K562 (cell line): ENCODE data around the gene SFXN3. TPM values are rescaled to one million over a fixed set of nuclear protein-coding genes. Genes with fewer than 3 reads are reported as not detected.

ENCODE experiments used
- PRMT5 ChIP-seq: sonication (generic); formaldehyde crosslinking; IDR thresholded peaks from 2 replicates; pipeline ENCODE4 v1.5.0; 2020; ENCODE audit warnings: missing genetic modification reagents
- TRIM28 ChIP-seq: fragments of 450-650 bp; IDR thresholded peaks from 2 replicates; pipeline ENCODE4 v1.6.1; 2017
- YY1 ChIP-seq, 3 experiments: IDR thresholded peaks; 2 replicates each; pipeline ENCODE4 v1.6.1; 2011; ENCODE audit warnings: low read length in 2 of 3, mild to moderate bottlenecking in 2 of 3, moderate library complexity in 2 of 3, borderline replicate concordance in 1 of 3, control low read depth in 1 of 3, low read depth in 1 of 3; ENCODE audit not compliant: insufficient read depth in 3 of 3, insufficient replicate concordance in 2 of 3, control insufficient read depth in 1 of 3, insufficient read length in 1 of 3; ENCODE audit errors: extremely low read depth in 1 of 3
- polyA plus RNA-seq, 8 experiments: library from polyadenylated mRNA; depleted of rRNA in 4 of 8; stranded (reverse) in 5 of 8; unstranded in 3 of 8; fragments of >200 nt; fragmentation: Nextera tagmentation in 2 of 8; fragmentation: Illumina TruSeq in 1 of 8; extraction: Ambion mirVana in 2 of 8; extraction: Trizol in 1 of 8; gene quantifications; 2 replicates each; pipeline versions ENCODE4 v1.2.1 to v1.2.3, GENCODE V29; 2011 to 2014; ENCODE audit warnings: inconsistent platforms in 1 of 8, missing spikeins in 1 of 8
- total RNA-seq, 7 experiments: library from RNA; depleted of rRNA in 6 of 7; stranded (reverse); fragments of >200 nt in 6 of 7; fragmentation: Illumina TruSeq in 2 of 7; extraction: Trizol in 2 of 7; gene quantifications; 2 replicates each; pipeline versions ENCODE4 v1.2.1 to v1.2.3, GENCODE V29; 2011 to 2021; ENCODE audit warnings: low replicate concordance in 1 of 7
- TF ChIP-seq, protein P1 (sequence below): fragments of 450-650 bp; IDR thresholded peaks from 2 replicates; pipeline ENCODE4 v1.6.1; 2016; ENCODE audit warnings: mild to moderate bottlenecking, moderate library complexity

Gene SFXN3
- total and polyA plus RNA-seq, 9 of the 15 experiments (the other 6 are each of a cell fraction or from before 2014, with no cell fraction given): 0.24 to 4.6 (median 0.86) TPM

DNA sequence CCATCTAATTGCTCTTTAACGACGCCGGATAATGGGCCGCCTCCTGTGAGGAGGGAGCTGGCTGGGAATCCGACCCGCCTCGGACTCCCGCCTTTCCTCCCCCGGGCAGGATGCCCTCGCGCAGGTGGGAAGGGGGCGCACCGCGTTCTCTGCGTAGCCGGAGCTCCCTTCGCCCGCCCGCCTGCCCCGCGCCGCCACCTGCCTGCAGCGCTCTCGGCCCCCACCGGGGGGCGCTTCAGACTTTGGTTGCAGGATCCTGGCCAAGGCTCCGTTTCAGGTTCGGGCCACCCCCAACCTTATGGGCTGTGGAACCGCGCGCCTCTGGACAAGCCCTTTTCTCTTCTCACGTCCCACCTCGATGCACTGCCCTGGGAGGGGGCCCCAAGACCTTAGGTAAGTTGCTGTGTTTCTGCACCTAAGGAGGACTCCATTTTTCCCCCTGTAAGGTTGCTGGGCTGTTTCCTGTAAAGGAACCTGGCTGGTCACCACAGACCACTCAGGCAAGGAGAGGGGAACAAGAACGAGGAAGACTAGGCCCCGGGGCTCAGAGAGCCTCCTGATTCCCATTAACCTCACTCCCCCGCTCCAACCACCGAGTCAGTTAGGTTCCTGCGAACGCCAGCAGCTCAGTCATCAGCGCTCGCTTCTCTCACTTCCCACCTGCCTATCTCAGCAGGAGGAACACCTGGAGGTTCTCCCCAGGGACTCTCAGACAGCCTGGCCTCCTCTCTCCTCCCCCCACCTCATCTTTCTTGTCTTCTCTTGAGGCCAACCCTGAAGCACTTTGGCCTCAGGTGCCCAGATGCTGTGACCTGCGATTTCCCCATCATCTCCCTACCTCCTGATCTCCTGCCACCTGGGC lies 19.4 kb downstream of the SFXN3 start (continued):
- TF ChIP-seq, protein P1, sequence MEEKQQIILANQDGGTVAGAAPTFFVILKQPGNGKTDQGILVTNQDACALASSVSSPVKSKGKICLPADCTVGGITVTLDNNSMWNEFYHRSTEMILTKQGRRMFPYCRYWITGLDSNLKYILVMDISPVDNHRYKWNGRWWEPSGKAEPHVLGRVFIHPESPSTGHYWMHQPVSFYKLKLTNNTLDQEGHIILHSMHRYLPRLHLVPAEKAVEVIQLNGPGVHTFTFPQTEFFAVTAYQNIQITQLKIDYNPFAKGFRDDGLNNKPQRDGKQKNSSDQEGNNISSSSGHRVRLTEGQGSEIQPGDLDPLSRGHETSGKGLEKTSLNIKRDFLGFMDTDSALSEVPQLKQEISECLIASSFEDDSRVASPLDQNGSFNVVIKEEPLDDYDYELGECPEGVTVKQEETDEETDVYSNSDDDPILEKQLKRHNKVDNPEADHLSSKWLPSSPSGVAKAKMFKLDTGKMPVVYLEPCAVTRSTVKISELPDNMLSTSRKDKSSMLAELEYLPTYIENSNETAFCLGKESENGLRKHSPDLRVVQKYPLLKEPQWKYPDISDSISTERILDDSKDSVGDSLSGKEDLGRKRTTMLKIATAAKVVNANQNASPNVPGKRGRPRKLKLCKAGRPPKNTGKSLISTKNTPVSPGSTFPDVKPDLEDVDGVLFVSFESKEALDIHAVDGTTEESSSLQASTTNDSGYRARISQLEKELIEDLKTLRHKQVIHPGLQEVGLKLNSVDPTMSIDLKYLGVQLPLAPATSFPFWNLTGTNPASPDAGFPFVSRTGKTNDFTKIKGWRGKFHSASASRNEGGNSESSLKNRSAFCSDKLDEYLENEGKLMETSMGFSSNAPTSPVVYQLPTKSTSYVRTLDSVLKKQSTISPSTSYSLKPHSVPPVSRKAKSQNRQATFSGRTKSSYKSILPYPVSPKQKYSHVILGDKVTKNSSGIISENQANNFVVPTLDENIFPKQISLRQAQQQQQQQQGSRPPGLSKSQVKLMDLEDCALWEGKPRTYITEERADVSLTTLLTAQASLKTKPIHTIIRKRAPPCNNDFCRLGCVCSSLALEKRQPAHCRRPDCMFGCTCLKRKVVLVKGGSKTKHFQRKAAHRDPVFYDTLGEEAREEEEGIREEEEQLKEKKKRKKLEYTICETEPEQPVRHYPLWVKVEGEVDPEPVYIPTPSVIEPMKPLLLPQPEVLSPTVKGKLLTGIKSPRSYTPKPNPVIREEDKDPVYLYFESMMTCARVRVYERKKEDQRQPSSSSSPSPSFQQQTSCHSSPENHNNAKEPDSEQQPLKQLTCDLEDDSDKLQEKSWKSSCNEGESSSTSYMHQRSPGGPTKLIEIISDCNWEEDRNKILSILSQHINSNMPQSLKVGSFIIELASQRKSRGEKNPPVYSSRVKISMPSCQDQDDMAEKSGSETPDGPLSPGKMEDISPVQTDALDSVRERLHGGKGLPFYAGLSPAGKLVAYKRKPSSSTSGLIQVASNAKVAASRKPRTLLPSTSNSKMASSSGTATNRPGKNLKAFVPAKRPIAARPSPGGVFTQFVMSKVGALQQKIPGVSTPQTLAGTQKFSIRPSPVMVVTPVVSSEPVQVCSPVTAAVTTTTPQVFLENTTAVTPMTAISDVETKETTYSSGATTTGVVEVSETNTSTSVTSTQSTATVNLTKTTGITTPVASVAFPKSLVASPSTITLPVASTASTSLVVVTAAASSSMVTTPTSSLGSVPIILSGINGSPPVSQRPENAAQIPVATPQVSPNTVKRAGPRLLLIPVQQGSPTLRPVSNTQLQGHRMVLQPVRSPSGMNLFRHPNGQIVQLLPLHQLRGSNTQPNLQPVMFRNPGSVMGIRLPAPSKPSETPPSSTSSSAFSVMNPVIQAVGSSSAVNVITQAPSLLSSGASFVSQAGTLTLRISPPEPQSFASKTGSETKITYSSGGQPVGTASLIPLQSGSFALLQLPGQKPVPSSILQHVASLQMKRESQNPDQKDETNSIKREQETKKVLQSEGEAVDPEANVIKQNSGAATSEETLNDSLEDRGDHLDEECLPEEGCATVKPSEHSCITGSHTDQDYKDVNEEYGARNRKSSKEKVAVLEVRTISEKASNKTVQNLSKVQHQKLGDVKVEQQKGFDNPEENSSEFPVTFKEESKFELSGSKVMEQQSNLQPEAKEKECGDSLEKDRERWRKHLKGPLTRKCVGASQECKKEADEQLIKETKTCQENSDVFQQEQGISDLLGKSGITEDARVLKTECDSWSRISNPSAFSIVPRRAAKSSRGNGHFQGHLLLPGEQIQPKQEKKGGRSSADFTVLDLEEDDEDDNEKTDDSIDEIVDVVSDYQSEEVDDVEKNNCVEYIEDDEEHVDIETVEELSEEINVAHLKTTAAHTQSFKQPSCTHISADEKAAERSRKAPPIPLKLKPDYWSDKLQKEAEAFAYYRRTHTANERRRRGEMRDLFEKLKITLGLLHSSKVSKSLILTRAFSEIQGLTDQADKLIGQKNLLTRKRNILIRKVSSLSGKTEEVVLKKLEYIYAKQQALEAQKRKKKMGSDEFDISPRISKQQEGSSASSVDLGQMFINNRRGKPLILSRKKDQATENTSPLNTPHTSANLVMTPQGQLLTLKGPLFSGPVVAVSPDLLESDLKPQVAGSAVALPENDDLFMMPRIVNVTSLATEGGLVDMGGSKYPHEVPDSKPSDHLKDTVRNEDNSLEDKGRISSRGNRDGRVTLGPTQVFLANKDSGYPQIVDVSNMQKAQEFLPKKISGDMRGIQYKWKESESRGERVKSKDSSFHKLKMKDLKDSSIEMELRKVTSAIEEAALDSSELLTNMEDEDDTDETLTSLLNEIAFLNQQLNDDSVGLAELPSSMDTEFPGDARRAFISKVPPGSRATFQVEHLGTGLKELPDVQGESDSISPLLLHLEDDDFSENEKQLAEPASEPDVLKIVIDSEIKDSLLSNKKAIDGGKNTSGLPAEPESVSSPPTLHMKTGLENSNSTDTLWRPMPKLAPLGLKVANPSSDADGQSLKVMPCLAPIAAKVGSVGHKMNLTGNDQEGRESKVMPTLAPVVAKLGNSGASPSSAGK: peak; percentile 51; the same call in 1 of the 2 replicates
- peak in 1 of 3 experiments; percentile 19 for TF ChIP-seq YY1 (IDR thresholded peaks at IDR 0.05; ENCODE audit: borderline replicate concordance in 1 of 3, control insufficient read depth in 1 of 3, extremely low read depth in 1 of 3, insufficient read depth in 3 of 3, insufficient read length in 1 of 3, insufficient replicate concordance in 2 of 3, low read depth in 1 of 3, low read length in 2 of 3)
- no peak for TF ChIP-seq PRMT5 (CRISPR knock-in tag)
- no peak for TF ChIP-seq TRIM28
- TF ChIP-seq, all 486 proteins: peak for 23
